Measurements from ENCODE around the gene EEA1. TPM values are rescaled to one million over a fixed set of nuclear protein-coding genes. Genes with fewer than 3 reads are reported as not detected.

EEA1 gene
- total RNA-seq, 1 donor from 2014 or later, result 19.6 TPM

GRCh38 chr12:92786045-92786444, 143.1 kb downstream of the EEA1 start:
- Mint-ChIP-seq H3K4me3 (ENCODE audit: low read depth) (no peak overlapping the region), H3K27me3 (no peaks in the 10 kb centered on the region), H3K9me3 (ENCODE audit: low read depth) (peaks cover 8% of the 10 kb centered on the region), H3K4me1 (ENCODE audit: low read depth) (peaks cover 2% of the 10 kb centered on the region), H3K36me3 (ENCODE audit: insufficient read depth) (peaks cover 11% of the 10 kb centered on the region), H3K27ac (no peak overlapping the region)
- DNase-seq (ENCODE audit: low spot score, unreplicated experiment), result no peak
- TF ChIP-seq, protein P1, sequence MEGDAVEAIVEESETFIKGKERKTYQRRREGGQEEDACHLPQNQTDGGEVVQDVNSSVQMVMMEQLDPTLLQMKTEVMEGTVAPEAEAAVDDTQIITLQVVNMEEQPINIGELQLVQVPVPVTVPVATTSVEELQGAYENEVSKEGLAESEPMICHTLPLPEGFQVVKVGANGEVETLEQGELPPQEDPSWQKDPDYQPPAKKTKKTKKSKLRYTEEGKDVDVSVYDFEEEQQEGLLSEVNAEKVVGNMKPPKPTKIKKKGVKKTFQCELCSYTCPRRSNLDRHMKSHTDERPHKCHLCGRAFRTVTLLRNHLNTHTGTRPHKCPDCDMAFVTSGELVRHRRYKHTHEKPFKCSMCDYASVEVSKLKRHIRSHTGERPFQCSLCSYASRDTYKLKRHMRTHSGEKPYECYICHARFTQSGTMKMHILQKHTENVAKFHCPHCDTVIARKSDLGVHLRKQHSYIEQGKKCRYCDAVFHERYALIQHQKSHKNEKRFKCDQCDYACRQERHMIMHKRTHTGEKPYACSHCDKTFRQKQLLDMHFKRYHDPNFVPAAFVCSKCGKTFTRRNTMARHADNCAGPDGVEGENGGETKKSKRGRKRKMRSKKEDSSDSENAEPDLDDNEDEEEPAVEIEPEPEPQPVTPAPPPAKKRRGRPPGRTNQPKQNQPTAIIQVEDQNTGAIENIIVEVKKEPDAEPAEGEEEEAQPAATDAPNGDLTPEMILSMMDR (IDR thresholded peaks at IDR 0.05; ENCODE audit: unreplicated experiment), result no peak

- Mint-ChIP-seq H3K4me3 (ENCODE audit: low read depth) (no peak overlapping the region), H3K27ac (no peak overlapping the region), H3K27me3 (no peaks in the 10 kb centered on the region), H3K4me1 (ENCODE audit: low read depth) (peaks cover 2% of the 10 kb centered on the region), H3K36me3 (ENCODE audit: insufficient read depth) (peaks cover 9% of the 10 kb centered on the region), H3K9me3 (ENCODE audit: low read depth) (peaks cover 7% of the 10 kb centered on the region)
- DNase-seq (ENCODE audit: low spot score, unreplicated experiment), result no peak
- TF ChIP-seq, protein P1 (IDR thresholded peaks at IDR 0.05; ENCODE audit: unreplicated experiment), result no peak
Measured at GRCh38 chr12:92785563-92785950, 143.5 kb downstream of the EEA1 start.

DNA sequence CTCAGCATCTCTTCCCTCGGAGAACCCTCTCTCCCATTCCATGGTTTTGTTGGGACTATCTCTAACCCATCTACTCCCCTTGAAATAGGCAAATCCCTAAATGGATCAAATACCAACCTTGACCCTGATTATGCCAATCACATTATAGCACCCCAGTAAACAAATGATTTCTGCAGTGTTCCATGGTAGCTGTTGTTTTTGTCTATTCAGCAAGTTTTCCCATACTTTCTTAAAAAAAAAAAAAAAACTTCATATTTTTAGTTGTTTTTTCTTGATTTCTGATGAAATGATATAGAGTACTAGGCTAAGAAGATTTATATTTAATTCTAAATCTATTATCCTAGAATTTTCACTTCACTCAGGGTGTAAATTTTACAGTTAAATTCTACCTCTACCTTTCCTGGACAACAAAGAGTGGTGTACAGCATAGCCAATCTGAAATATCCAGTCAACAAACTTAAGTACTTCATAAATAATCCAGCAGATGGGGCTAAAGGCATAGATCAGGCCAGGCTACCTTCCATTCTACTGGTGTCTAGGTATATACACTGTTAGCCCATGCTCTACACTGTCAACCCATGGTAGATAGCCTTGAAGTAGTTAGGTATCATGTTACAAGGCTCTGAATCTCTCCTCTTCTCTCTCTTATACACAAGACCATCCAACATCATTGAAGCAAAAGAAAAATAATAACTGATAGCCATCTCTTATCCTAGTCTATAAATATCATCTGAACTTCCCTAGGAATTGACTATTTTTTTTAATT, 144.1 kb downstream of the EEA1 start:
- Mint-ChIP-seq H3K27ac (no peak overlapping the region), H3K9me3 (ENCODE audit: low read depth) (peaks cover 2% of the 10 kb centered on the region), H3K4me3 (ENCODE audit: low read depth) (no peak overlapping the region), H3K27me3 (no peaks in the 10 kb centered on the region), H3K36me3 (ENCODE audit: insufficient read depth) (peaks cover 5% of the 10 kb centered on the region), H3K4me1 (ENCODE audit: low read depth) (peaks cover 2% of the 10 kb centered on the region)
- no peak for DNase-seq (ENCODE audit: low spot score, unreplicated experiment)
- TF ChIP-seq, protein P1 (IDR thresholded peaks at IDR 0.05; ENCODE audit: unreplicated experiment), result peak; percentile 73

DNA sequence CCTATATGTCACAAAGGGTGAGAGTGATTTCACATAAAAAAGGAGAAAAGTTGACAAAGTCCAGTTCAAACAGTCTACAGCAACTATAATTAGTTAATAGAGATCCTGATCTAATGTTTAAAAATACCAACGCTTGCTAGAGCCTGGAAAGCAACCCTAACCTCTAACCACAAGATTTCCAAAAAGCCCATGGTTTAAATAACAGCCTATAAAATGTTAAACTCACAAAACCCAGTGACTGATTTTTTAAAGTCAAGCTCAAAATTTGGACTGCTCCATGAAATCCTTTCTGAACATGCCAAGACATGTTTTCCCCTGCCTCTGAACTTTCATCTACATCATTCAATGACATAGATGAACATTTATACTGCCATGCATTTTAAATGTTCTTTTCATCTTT, 144.7 kb downstream of the EEA1 start:
- Mint-ChIP-seq H3K27ac (no peak overlapping the region), H3K4me3 (ENCODE audit: low read depth) (no peak overlapping the region), H3K36me3 (ENCODE audit: insufficient read depth) (peaks cover 2% of the 10 kb centered on the region), H3K9me3 (ENCODE audit: low read depth) (no peaks in the 10 kb centered on the region), H3K4me1 (ENCODE audit: low read depth) (peaks cover 2% of the 10 kb centered on the region), H3K27me3 (no peaks in the 10 kb centered on the region)
- no peak for DNase-seq (ENCODE audit: low spot score, unreplicated experiment)
- TF ChIP-seq, protein P1 (IDR thresholded peaks at IDR 0.05; ENCODE audit: unreplicated experiment), result no peak

- TF ChIP-seq, protein P1 (IDR thresholded peaks at IDR 0.05; ENCODE audit: unreplicated experiment), result no peak
- Mint-ChIP-seq H3K36me3 (ENCODE audit: insufficient read depth) (peaks cover 8% of the 10 kb centered on the region), H3K4me1 (ENCODE audit: low read depth) (no peaks in the 10 kb centered on the region), H3K27me3 (no peaks in the 10 kb centered on the region), H3K27ac (no peak overlapping the region), H3K4me3 (ENCODE audit: low read depth) (no peak overlapping the region), H3K9me3 (ENCODE audit: low read depth) (no peaks in the 10 kb centered on the region)
- no peak for DNase-seq (ENCODE audit: low spot score, unreplicated experiment)
Measured at GRCh38 chr12:92779902-92780301, 149.2 kb downstream of the EEA1 start.
